ENCODE results near the gene NXT1.

The NXT1 gene

DNA sequence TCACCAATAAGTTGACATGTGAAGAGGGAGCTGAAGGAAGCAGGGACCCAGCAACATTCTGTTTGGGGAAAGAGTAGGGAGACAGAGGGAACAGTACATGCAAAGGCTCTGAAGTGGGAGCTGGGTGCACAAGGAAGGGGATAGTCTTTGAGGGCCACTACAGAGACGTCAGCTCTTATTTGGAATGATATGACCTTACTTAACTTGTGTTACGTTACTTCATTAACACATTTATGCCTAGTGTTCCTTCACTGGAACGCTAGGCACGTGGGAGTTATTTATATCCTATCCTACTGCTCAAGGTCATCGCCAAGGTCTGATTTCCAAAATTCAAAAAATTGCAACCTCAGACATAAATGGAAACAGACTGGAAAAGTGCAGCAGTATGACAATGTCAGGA, 50.5 kb downstream of the NXT1 start:
- no peak overlapping the region for H3K4me3 ChIP-seq (ENCODE audit: low read depth, low read length, poor library complexity, severe bottlenecking)
- no peaks in the 10 kb centered on the region for H3K9me2 ChIP-seq (ENCODE audit: low read depth, low read length)
- no peak overlapping the region for H3K9ac ChIP-seq (ENCODE audit: low read length)
- H3K36me3 ChIP-seq (ENCODE audit: insufficient read depth, low read length) = peaks cover 34% of the 10 kb centered on the region
- no peaks in the 10 kb centered on the region for H3F3A ChIP-seq (ENCODE audit: insufficient read depth, low read length)
- TF ChIP-seq, protein P1, sequence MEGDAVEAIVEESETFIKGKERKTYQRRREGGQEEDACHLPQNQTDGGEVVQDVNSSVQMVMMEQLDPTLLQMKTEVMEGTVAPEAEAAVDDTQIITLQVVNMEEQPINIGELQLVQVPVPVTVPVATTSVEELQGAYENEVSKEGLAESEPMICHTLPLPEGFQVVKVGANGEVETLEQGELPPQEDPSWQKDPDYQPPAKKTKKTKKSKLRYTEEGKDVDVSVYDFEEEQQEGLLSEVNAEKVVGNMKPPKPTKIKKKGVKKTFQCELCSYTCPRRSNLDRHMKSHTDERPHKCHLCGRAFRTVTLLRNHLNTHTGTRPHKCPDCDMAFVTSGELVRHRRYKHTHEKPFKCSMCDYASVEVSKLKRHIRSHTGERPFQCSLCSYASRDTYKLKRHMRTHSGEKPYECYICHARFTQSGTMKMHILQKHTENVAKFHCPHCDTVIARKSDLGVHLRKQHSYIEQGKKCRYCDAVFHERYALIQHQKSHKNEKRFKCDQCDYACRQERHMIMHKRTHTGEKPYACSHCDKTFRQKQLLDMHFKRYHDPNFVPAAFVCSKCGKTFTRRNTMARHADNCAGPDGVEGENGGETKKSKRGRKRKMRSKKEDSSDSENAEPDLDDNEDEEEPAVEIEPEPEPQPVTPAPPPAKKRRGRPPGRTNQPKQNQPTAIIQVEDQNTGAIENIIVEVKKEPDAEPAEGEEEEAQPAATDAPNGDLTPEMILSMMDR (IDR thresholded peaks at IDR 0.05; ENCODE audit: low read length) = no peak
- no peak for TF ChIP-seq EZH2 (IDR thresholded peaks at IDR 0.05; ENCODE audit: borderline replicate concordance, low read length)
- no peaks in the 10 kb centered on the region for H3K27me3 ChIP-seq (ENCODE audit: insufficient read depth, low read length)
- no peaks in the 10 kb centered on the region for H3K4me1 ChIP-seq (ENCODE audit: insufficient read depth, low read length, severe bottlenecking)
- no peaks in the 10 kb centered on the region for H3K9me3 ChIP-seq (ENCODE audit: low read length)
- H3K4me2 ChIP-seq (ENCODE audit: low read length) = no peak overlapping the region
- H4K20me1 ChIP-seq (ENCODE audit: insufficient read depth, low read length) = no peaks in the 10 kb centered on the region
- H2AFZ ChIP-seq (ENCODE audit: low read length) = no peak overlapping the region
- H3K79me2 ChIP-seq (ENCODE audit: insufficient read depth, low read length) = peaks cover 21% of the 10 kb centered on the region
- H3K27ac ChIP-seq (ENCODE audit: low read depth, low read length, poor library complexity, severe bottlenecking) = no peak overlapping the region

DNA sequence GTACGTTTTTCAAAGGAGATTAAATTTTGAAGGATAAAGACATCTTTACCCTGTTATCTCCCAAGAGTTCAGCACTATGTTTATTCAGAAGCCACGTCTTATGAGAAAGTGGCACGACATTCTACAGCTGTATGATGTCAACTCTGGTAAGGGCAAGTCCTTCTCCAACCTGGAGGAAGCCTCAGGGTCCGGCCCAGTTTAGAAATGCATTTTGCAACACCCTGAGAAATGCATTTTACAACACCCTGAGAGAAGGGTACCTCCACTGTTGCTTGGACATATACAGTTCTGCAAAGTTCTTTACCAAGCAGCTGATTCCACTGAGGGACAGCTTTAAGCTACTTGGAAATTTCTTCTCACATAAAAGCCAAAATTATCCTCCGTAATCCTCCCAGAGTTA, 53.2 kb downstream of the NXT1 start:
- Histone ChIP-seq H3F3A (ENCODE audit: insufficient read depth, low read length) (no peaks in the 10 kb centered on the region), H3K27ac (ENCODE audit: low read depth, low read length, poor library complexity, severe bottlenecking) (no peak overlapping the region), H2AFZ (ENCODE audit: low read length) (no peak overlapping the region), H3K27me3 (ENCODE audit: insufficient read depth, low read length) (no peaks in the 10 kb centered on the region), H3K4me2 (ENCODE audit: low read length) (no peak overlapping the region), H3K4me3 (ENCODE audit: low read depth, low read length, poor library complexity, severe bottlenecking) (no peak overlapping the region), H3K36me3 (ENCODE audit: insufficient read depth, low read length) (peaks cover 23% of the 10 kb centered on the region), H3K79me2 (ENCODE audit: insufficient read depth, low read length) (peaks cover 47% of the 10 kb centered on the region), H3K9me2 (ENCODE audit: low read depth, low read length) (no peaks in the 10 kb centered on the region), H3K9ac (ENCODE audit: low read length) (no peak overlapping the region), H4K20me1 (ENCODE audit: insufficient read depth, low read length) (no peaks in the 10 kb centered on the region), H3K9me3 (ENCODE audit: low read length) (no peaks in the 10 kb centered on the region), H3K4me1 (ENCODE audit: insufficient read depth, low read length, severe bottlenecking) (peaks cover 6% of the 10 kb centered on the region)
- TF ChIP-seq EZH2 (IDR thresholded peaks at IDR 0.05; ENCODE audit: borderline replicate concordance, low read length) = no peak
- TF ChIP-seq, protein P1 (IDR thresholded peaks at IDR 0.05; ENCODE audit: low read length) = no peak

DNA sequence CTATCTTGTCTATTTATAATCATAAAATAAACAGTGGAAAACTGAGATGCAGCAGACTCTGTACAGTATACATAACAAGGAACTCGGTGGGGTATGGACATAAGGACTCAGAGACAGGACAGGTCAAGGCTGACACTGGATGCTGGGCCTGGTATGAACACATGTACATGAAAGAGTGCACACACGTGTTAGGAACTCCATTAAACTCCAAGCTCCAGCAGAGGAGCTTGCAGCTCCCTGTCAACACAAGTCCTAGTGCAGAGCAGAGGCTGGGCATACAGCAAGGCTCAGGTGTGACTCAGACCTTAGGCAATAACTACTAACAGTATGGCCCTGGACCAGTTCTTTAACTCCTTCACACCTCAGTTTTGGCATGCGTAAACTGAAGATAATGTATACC, 53.6 kb downstream of the NXT1 start:
- H2AFZ ChIP-seq (ENCODE audit: low read length) = no peak overlapping the region
- TF ChIP-seq, protein P1 (IDR thresholded peaks at IDR 0.05; ENCODE audit: low read length) = no peak
- TF ChIP-seq EZH2 (IDR thresholded peaks at IDR 0.05; ENCODE audit: borderline replicate concordance, low read length) = no peak
- no peak overlapping the region for H3K27ac ChIP-seq (ENCODE audit: low read depth, low read length, poor library complexity, severe bottlenecking)
- no peaks in the 10 kb centered on the region for H3F3A ChIP-seq (ENCODE audit: insufficient read depth, low read length)
- no peak overlapping the region for H3K4me3 ChIP-seq (ENCODE audit: low read depth, low read length, poor library complexity, severe bottlenecking)
- no peaks in the 10 kb centered on the region for H3K27me3 ChIP-seq (ENCODE audit: insufficient read depth, low read length)
- H3K4me2 ChIP-seq (ENCODE audit: low read length) = no peak overlapping the region
- H3K9me3 ChIP-seq (ENCODE audit: low read length) = no peaks in the 10 kb centered on the region
- H3K9ac ChIP-seq (ENCODE audit: low read length) = no peak overlapping the region
- H3K79me2 ChIP-seq (ENCODE audit: insufficient read depth, low read length) = peaks cover 51% of the 10 kb centered on the region
- H3K4me1 ChIP-seq (ENCODE audit: insufficient read depth, low read length, severe bottlenecking) = peaks cover 10% of the 10 kb centered on the region
- no peaks in the 10 kb centered on the region for H3K9me2 ChIP-seq (ENCODE audit: low read depth, low read length)
- H4K20me1 ChIP-seq (ENCODE audit: insufficient read depth, low read length) = no peaks in the 10 kb centered on the region
- H3K36me3 ChIP-seq (ENCODE audit: insufficient read depth, low read length) = peaks cover 27% of the 10 kb centered on the region

All from OCI-LY1 (cell line).